Subcutaneous preadipocyte (primary cell): Measurements from ENCODE around the gene ARHGAP21. TPM values are rescaled to one million over a fixed set of nuclear protein-coding genes. Genes with fewer than 3 reads are reported as not detected.

Experiments
- small RNA-seq: library from RNA; depleted of rRNA; stranded (forward); fragments of <200 nt; gene quantifications from one replicate; pipeline ENCODE3, GENCODE V24; 2012
- total RNA-seq: library from RNA; depleted of rRNA; stranded (reverse); fragments of >200 nt; gene quantifications from 2 replicates; pipeline ENCODE4 v1.2.3, GENCODE V29; 2012

Gene ARHGAP21
- 110 and 166 TPM in 2 replicates for total RNA-seq

GRCh38 chr10:24723788-24724380, at the start of gene ARHGAP21:
ARHGAP21 (minus strand) TSS chr10:24723887; CDS start chr10:24721899, 1,988 bp downstream.

Small RNA genes lying within 50 kb of the gene (small RNA-seq; reads per million reads assigned to genes)
- not detected for gene RNA5SP305

Other genes starting within 250 kb of the ARHGAP21 start
- gene PRTFDC1, start 228.7 kb upstream of the ARHGAP21 start, total RNA-seq: 7.0 and 8.8 TPM in 2 replicates